Loucy (cell line): ENCODE data around the gene ZNF354C.

Source experiments
- H2AFZ ChIP-seq: fragments of 200-600 bp; sonication (generic); 2 replicates; pipeline ENCODE4 v1.6.0; 2016; ENCODE audit warnings: antibody characterized with exemption, mild to moderate bottlenecking, low read length, moderate library complexity
- H3F3A ChIP-seq: fragments of 200-600 bp; 2 replicates; pipeline ENCODE4 v1.6.0; 2016; ENCODE audit warnings: antibody characterized with exemption, low read depth, mild to moderate bottlenecking
- H3K27me3 ChIP-seq: fragments of 200-600 bp; sonication (generic); 2 replicates; pipeline ENCODE4 v1.6.1; 2014; ENCODE audit warnings: low read length, mild to moderate bottlenecking; ENCODE audit not compliant: insufficient read depth, poor library complexity, severe bottlenecking
- H3K36me3 ChIP-seq: fragments of 200-600 bp; sonication (generic); 2 replicates; pipeline ENCODE4 v1.6.1; 2016; ENCODE audit warnings: low read length; ENCODE audit not compliant: insufficient read depth
- H3K4me1 ChIP-seq: fragments of 200-600 bp; sonication (generic); 2 replicates; pipeline ENCODE4 v1.5.1; 2014; ENCODE audit warnings: low read length, mild to moderate bottlenecking; ENCODE audit not compliant: insufficient read depth, poor library complexity, severe bottlenecking
- H3K4me2 ChIP-seq: fragments of 200-600 bp; sonication (generic); 2 replicates; pipeline ENCODE4 v1.6.0; 2014; ENCODE audit warnings: antibody characterized with exemption, low read length, low read depth, mild to moderate bottlenecking; ENCODE audit not compliant: poor library complexity, severe bottlenecking
- H3K4me3 ChIP-seq: fragments of 200-600 bp; sonication (generic); 2 replicates; pipeline ENCODE4 v1.5.1; 2014; ENCODE audit warnings: low read length, mild to moderate bottlenecking, mixed read lengths; ENCODE audit not compliant: poor library complexity, severe bottlenecking
- H3K79me2 ChIP-seq: fragments of 200-600 bp; sonication (generic); 2 replicates; pipeline ENCODE4 v1.6.1; 2014; ENCODE audit warnings: low read length; ENCODE audit not compliant: insufficient read depth
- H3K9ac ChIP-seq: fragments of 200-600 bp; sonication (generic); 2 replicates; pipeline ENCODE4 v1.6.0; 2014; ENCODE audit warnings: mild to moderate bottlenecking, low read depth, low read length, moderate library complexity; ENCODE audit not compliant: poor library complexity, severe bottlenecking
- H3K9me2 ChIP-seq: fragments of 200-600 bp; sonication (generic); replicated peaks from 2 replicates; pipeline ENCODE4 v1.6.1; 2016; ENCODE audit warnings: low read depth, low read length, mixed read lengths
- H3K9me3 ChIP-seq: fragments of 200-600 bp; sonication (generic); 2 replicates; pipeline ENCODE4 v1.6.1; 2014; ENCODE audit warnings: mild to moderate bottlenecking, antibody characterized with exemption, low read length, low read depth; ENCODE audit not compliant: insufficient read depth
- H4K20me1 ChIP-seq: fragments of 200-600 bp; sonication (generic); 2 replicates; pipeline ENCODE4 v1.6.0; 2014; ENCODE audit warnings: antibody characterized with exemption, low read length, mild to moderate bottlenecking; ENCODE audit not compliant: insufficient read depth, poor library complexity, severe bottlenecking
- CTCF ChIP-seq: fragments of 200-600 bp; sonication (generic); conservative IDR thresholded peaks from 2 replicates; pipeline ENCODE4 v1.5.1; 2014; ENCODE audit warnings: mild to moderate bottlenecking, antibody characterized with exemption, low read length
- EZH2phosphoT487 ChIP-seq: fragments of 200-600 bp; IDR thresholded peaks from 2 replicates; pipeline ENCODE4 v1.6.1; 2018; ENCODE audit warnings: antibody characterized with exemption, mild to moderate bottlenecking, moderate library complexity, borderline replicate concordance

ZNF354C gene

GRCh38 chr5:179132586-179133355 lies 72.6 kb downstream of the ZNF354C start:
- Histone ChIP-seq H3K79me2 (no peaks in the 10 kb centered on the region), H3K9me3 (no peaks in the 10 kb centered on the region), H4K20me1 (no peaks in the 10 kb centered on the region), H3K4me3 (no peak overlapping the region), H3K4me2 (no peak overlapping the region), H3K27me3 (no peaks in the 10 kb centered on the region), H3K9ac (no peak overlapping the region), H3K36me3 (no peaks in the 10 kb centered on the region), H3K4me1 (no peaks in the 10 kb centered on the region), H3F3A (no peaks in the 10 kb centered on the region), H3K9me2 (no peaks in the 10 kb centered on the region), H2AFZ (no peak overlapping the region)
- TF ChIP-seq CTCF (no peak), EZH2phosphoT487 (no peak)
